ENCODE measurements around the gene SASH1. TPM values are rescaled to one million over a fixed set of nuclear protein-coding genes. Genes with fewer than 3 reads are reported as not detected.

Gene SASH1
- total RNA-seq, 1 experiment from 2014 or later, result 11.7 TPM

- DNase-seq (ENCODE audit: low read depth, low spot score) (no peak), ATAC-seq (no peak)
- Histone ChIP-seq H3K27ac (ENCODE audit: low read depth, low read length) (no peak overlapping the region), H3K9me2 (ENCODE audit: insufficient read depth) (no peaks in the 10 kb centered on the region), H3K9me3 (ENCODE audit: control insufficient read depth in 1 of 2, insufficient read depth in 1 of 2, low read depth in 1 of 2, low read length in 2 of 2) (no peaks in the 10 kb centered on the region), H3K9ac (ENCODE audit: low read length) (no peak overlapping the region), H3K79me2 (ENCODE audit: insufficient read depth, low read length) (no peaks in the 10 kb centered on the region), H3K27me3 (ENCODE audit: insufficient read depth, low read length) (no peaks in the 10 kb centered on the region), H2AFZ (ENCODE audit: low read depth, low read length, poor library complexity, severe bottlenecking) (no peak overlapping the region), H3K36me3 (ENCODE audit: control insufficient read depth in 1 of 2, insufficient read depth in 2 of 2, low read length in 2 of 2) (no peaks in the 10 kb centered on the region), H3K4me1 (ENCODE audit: control insufficient read depth in 1 of 2, insufficient read depth in 2 of 2, low read length in 2 of 2) (peaks cover 0 to 2% of the 10 kb centered on the region in 2 experiments; a peak in 1 of 4 replicates), H3K4me3 (replicated peaks in 1 of 2; ENCODE audit: low read depth in 1 of 2, low read length in 2 of 2) (no peak overlapping the region), H3K4me2 (ENCODE audit: low read length) (no peak overlapping the region), H4K20me1 (ENCODE audit: insufficient read depth) (no peaks in the 10 kb centered on the region)
- intact Hi-C loops (cut with micrococcal nuclease), result no loop called here
- ChIA-PET POLR2A (no interaction called here), CTCF (no interaction called here), RAD21 (ENCODE audit: low non-redundant PET in 1 of 2, low total read pairs in 2 of 2, uncharacterized antibody in 2 of 2, unreplicated experiment in 2 of 2) (no interaction called here)
- BruUV-seq (replicated peaks), result no TSS peak
- no peak for TF ChIP-seq TCF7L2 (IDR thresholded peaks at IDR 0.05; ENCODE audit: borderline replicate concordance, extremely low read depth, insufficient read depth, insufficient read length)
- no peak for TF ChIP-seq ZFX (IDR thresholded peaks at IDR 0.05)
- TF ChIP-seq ATF3 (IDR thresholded peaks at IDR 0.05), result no peak
- TF ChIP-seq CBX3 (IDR thresholded peaks at IDR 0.05; ENCODE audit: low read depth), result no peak
- TF ChIP-seq EZH2phosphoT487 (IDR thresholded peaks at IDR 0.05; ENCODE audit: borderline replicate concordance), result no peak
- no peak for TF ChIP-seq SRF (IDR thresholded peaks at IDR 0.05; ENCODE audit: low read depth)
- no peak for TF ChIP-seq MAX (IDR thresholded peaks at IDR 0.05)
- TF ChIP-seq CTCF (IDR thresholded peaks at IDR 0.05 in 2 of 3, conservative IDR thresholded peaks at IDR 0.05 in 1 of 3; ENCODE audit: borderline replicate concordance in 1 of 3, insufficient read depth in 1 of 3, low read depth in 2 of 3, low read length in 2 of 3), result no peak
These were observed 182.8 kb downstream of the SASH1 start for GRCh38 chr6:148525453-148525852.

GRCh38 chr6:148526145-148526544 lies 183.5 kb downstream of the SASH1 start:
- Histone ChIP-seq H3K9ac (ENCODE audit: low read length) (no peak overlapping the region), H3K4me1 (ENCODE audit: control insufficient read depth in 1 of 2, insufficient read depth in 2 of 2, low read length in 2 of 2) (peaks cover 0 to 5% of the 10 kb centered on the region in 2 experiments; a peak in 1 of 4 replicates), H3K27me3 (ENCODE audit: insufficient read depth, low read length) (no peaks in the 10 kb centered on the region), H3K79me2 (ENCODE audit: insufficient read depth, low read length) (no peaks in the 10 kb centered on the region), H3K4me3 (replicated peaks in 1 of 2; ENCODE audit: low read depth in 1 of 2, low read length in 2 of 2) (no peak overlapping the region), H3K9me2 (ENCODE audit: insufficient read depth) (no peaks in the 10 kb centered on the region), H2AFZ (ENCODE audit: low read depth, low read length, poor library complexity, severe bottlenecking) (no peak overlapping the region), H3K9me3 (ENCODE audit: control insufficient read depth in 1 of 2, insufficient read depth in 1 of 2, low read depth in 1 of 2, low read length in 2 of 2) (no peaks in the 10 kb centered on the region), H3K36me3 (ENCODE audit: control insufficient read depth in 1 of 2, insufficient read depth in 2 of 2, low read length in 2 of 2) (no peaks in the 10 kb centered on the region), H3K4me2 (ENCODE audit: low read length) (no peak overlapping the region), H3K27ac (ENCODE audit: low read depth, low read length) (no peak overlapping the region), H4K20me1 (ENCODE audit: insufficient read depth) (no peaks in the 10 kb centered on the region)
- RAD21 ChIA-PET (ENCODE audit: low non-redundant PET in 1 of 2, low total read pairs in 2 of 2, uncharacterized antibody in 2 of 2, unreplicated experiment in 2 of 2), result no interaction called here
- no peak for DNase-seq (ENCODE audit: low read depth, low spot score)
- POLR2A ChIA-PET, result no interaction called here
- intact Hi-C loops (cut with micrococcal nuclease), result no loop called here
- no TSS peak for BruUV-seq (replicated peaks)
- no peak for ATAC-seq
- CTCF ChIA-PET, result no interaction called here
- TF ChIP-seq ATF3 (IDR thresholded peaks at IDR 0.05), result no peak
- TF ChIP-seq ELF1 (IDR thresholded peaks at IDR 0.05; ENCODE audit: borderline replicate concordance, low read depth), result no peak
- no peak for TF ChIP-seq CEBPB (IDR thresholded peaks at IDR 0.05; ENCODE audit: low read depth)
- TF ChIP-seq CBX3 (IDR thresholded peaks at IDR 0.05; ENCODE audit: low read depth), result no peak
- TF ChIP-seq POLR2A (IDR thresholded peaks at IDR 0.05; ENCODE audit: borderline replicate concordance, extremely low read depth, insufficient read depth, insufficient read length), result no peak
- TF ChIP-seq JUND (IDR thresholded peaks at IDR 0.05), result no peak
- TF ChIP-seq EZH2phosphoT487 (IDR thresholded peaks at IDR 0.05; ENCODE audit: borderline replicate concordance), result no peak
- no peak for TF ChIP-seq FOSL1 (IDR thresholded peaks at IDR 0.05; ENCODE audit: low read depth)
- no peak for TF ChIP-seq ZBTB33 (IDR thresholded peaks at IDR 0.05; ENCODE audit: extremely low read depth, insufficient replicate concordance, low read length)
- TF ChIP-seq SRF (IDR thresholded peaks at IDR 0.05; ENCODE audit: low read depth), result no peak
- TF ChIP-seq EZH2 (IDR thresholded peaks at IDR 0.05), result no peak
